Neural cell (in vitro differentiated cells): Measurements from ENCODE around the gene TMEM164.

Source experiments
- CTCF ChIP-seq: fragments of 450-650 bp; IDR thresholded peaks from 2 replicates; pipeline ENCODE4 v1.5.1; 2014; ENCODE audit warnings: antibody characterized with exemption, mild to moderate bottlenecking, moderate library complexity; ENCODE audit not compliant: poor library complexity, severe bottlenecking
- RAD21 ChIP-seq: fragments of 450-650 bp; conservative IDR thresholded peaks from 2 replicates; pipeline ENCODE4 v1.6.1; 2014; ENCODE audit warnings: antibody characterized with exemption, mild to moderate bottlenecking, moderate library complexity

GRCh38 chrX:110001740-110002299 is 1.1 kb upstream of the TMEM164 start:
- TF ChIP-seq CTCF (no peak), RAD21 (no peak)
